ENCODE results near the gene CCDC57.

CCDC57 gene

GRCh38 chr17:82076785-82077591 lies 135.7 kb downstream of the CCDC57 start:
- Histone ChIP-seq H3K4me1 (ENCODE audit: control insufficient read depth, low read depth, low read length) (no peaks in the 10 kb centered on the region), H3K79me2 (ENCODE audit: control insufficient read depth, insufficient read depth, low read length) (no peaks in the 10 kb centered on the region), H3K56ac (ENCODE audit: low read length) (no peak overlapping the region), H3K79me1 (ENCODE audit: low read length) (no peaks in the 10 kb centered on the region), H2BK5ac (ENCODE audit: low read length) (no peak overlapping the region), H3K36me3 (ENCODE audit: control insufficient read depth, insufficient read depth, low read length) (peaks cover 20% of the 10 kb centered on the region), H3K18ac (ENCODE audit: low read length) (no peak overlapping the region), H2AK5ac (ENCODE audit: low read length) (no peak overlapping the region), H3K4ac (ENCODE audit: low read depth, low read length) (no peak overlapping the region), H2BK15ac (replicated peaks; ENCODE audit: low read depth) (no peak overlapping the region), H2BK120ac (ENCODE audit: low read depth, low read length) (no peak overlapping the region), H3K4me3 (ENCODE audit: low read length) (no peak overlapping the region), H3K27me3 (ENCODE audit: insufficient read depth, low read length, poor library complexity) (no peaks in the 10 kb centered on the region), H3K4me2 (ENCODE audit: low read length) (no peak overlapping the region), H3K23ac (ENCODE audit: low read length) (no peak overlapping the region), H3K27ac (ENCODE audit: low read depth, low read length) (peak overlapping the region; percentile 18), H4K5ac (ENCODE audit: low read length) (no peak overlapping the region), H3K9ac (ENCODE audit: low read length) (no peak overlapping the region), H4K8ac (ENCODE audit: low read depth, low read length) (no peak overlapping the region)
- no peak for DNase-seq
- WGBS (ENCODE audit: extremely low coverage, insufficient coverage, low lambda C conversion rate), result no CpG with 5 or more reads among the region's 21 CpGs

GRCh38 chr17:82076018-82076784 lies 136.4 kb downstream of the CCDC57 start:
- no CpG with 5 or more reads among the region's 25 CpGs for WGBS (ENCODE audit: extremely low coverage, insufficient coverage, low lambda C conversion rate)
- Histone ChIP-seq H3K36me3 (ENCODE audit: control insufficient read depth, insufficient read depth, low read length) (peaks cover 15% of the 10 kb centered on the region), H2BK15ac (replicated peaks; ENCODE audit: low read depth) (no peak overlapping the region), H3K9ac (ENCODE audit: low read length) (no peak overlapping the region), H3K79me2 (ENCODE audit: control insufficient read depth, insufficient read depth, low read length) (no peaks in the 10 kb centered on the region), H3K4me2 (ENCODE audit: low read length) (no peak overlapping the region), H2BK5ac (ENCODE audit: low read length) (no peak overlapping the region), H3K56ac (ENCODE audit: low read length) (no peak overlapping the region), H3K27ac (ENCODE audit: low read depth, low read length) (peak overlapping the region; percentile 18), H4K8ac (ENCODE audit: low read depth, low read length) (no peak overlapping the region), H3K79me1 (ENCODE audit: low read length) (no peaks in the 10 kb centered on the region), H3K4me3 (ENCODE audit: low read length) (no peak overlapping the region), H3K27me3 (ENCODE audit: insufficient read depth, low read length, poor library complexity) (no peaks in the 10 kb centered on the region), H2AK5ac (ENCODE audit: low read length) (no peak overlapping the region), H3K23ac (ENCODE audit: low read length) (no peak overlapping the region), H4K5ac (ENCODE audit: low read length) (no peak overlapping the region), H3K4ac (ENCODE audit: low read depth, low read length) (no peak overlapping the region), H2BK120ac (ENCODE audit: low read depth, low read length) (no peak overlapping the region), H3K4me1 (ENCODE audit: control insufficient read depth, low read depth, low read length) (no peaks in the 10 kb centered on the region), H3K18ac (ENCODE audit: low read length) (no peak overlapping the region)
- DNase-seq, result no peak

- Histone ChIP-seq H2BK120ac (ENCODE audit: low read depth, low read length) (no peak overlapping the region), H3K4me1 (ENCODE audit: control insufficient read depth, low read depth, low read length) (no peaks in the 10 kb centered on the region), H3K9ac (ENCODE audit: low read length) (no peak overlapping the region), H3K18ac (ENCODE audit: low read length) (no peak overlapping the region), H3K4me2 (ENCODE audit: low read length) (no peak overlapping the region), H3K56ac (ENCODE audit: low read length) (no peak overlapping the region), H3K23ac (ENCODE audit: low read length) (no peak overlapping the region), H4K8ac (ENCODE audit: low read depth, low read length) (no peak overlapping the region), H3K79me1 (ENCODE audit: low read length) (no peaks in the 10 kb centered on the region), H4K5ac (ENCODE audit: low read length) (no peak overlapping the region), H3K4me3 (ENCODE audit: low read length) (no peak overlapping the region), H3K27ac (ENCODE audit: low read depth, low read length) (no peak overlapping the region), H2BK5ac (ENCODE audit: low read length) (no peak overlapping the region), H2BK15ac (replicated peaks; ENCODE audit: low read depth) (no peak overlapping the region), H3K36me3 (ENCODE audit: control insufficient read depth, insufficient read depth, low read length) (no peaks in the 10 kb centered on the region), H2AK5ac (ENCODE audit: low read length) (no peak overlapping the region), H3K79me2 (ENCODE audit: control insufficient read depth, insufficient read depth, low read length) (no peaks in the 10 kb centered on the region), H3K27me3 (ENCODE audit: insufficient read depth, low read length, poor library complexity) (no peaks in the 10 kb centered on the region), H3K4ac (ENCODE audit: low read depth, low read length) (no peak overlapping the region)
- WGBS (ENCODE audit: extremely low coverage, insufficient coverage, low lambda C conversion rate), result no CpG with 5 or more reads among the region's 9 CpGs
- DNase-seq, result no peak
Observed at GRCh38 chr17:82073446-82073845, 139.2 kb downstream of the CCDC57 start.

- H3K23ac ChIP-seq (ENCODE audit: low read length), result no peak overlapping the region
- no peak overlapping the region for H3K18ac ChIP-seq (ENCODE audit: low read length)
- no peaks in the 10 kb centered on the region for H3K79me2 ChIP-seq (ENCODE audit: control insufficient read depth, insufficient read depth, low read length)
- no peaks in the 10 kb centered on the region for H3K36me3 ChIP-seq (ENCODE audit: control insufficient read depth, insufficient read depth, low read length)
- H3K4me3 ChIP-seq (ENCODE audit: low read length), result no peak overlapping the region
- no peak overlapping the region for H4K5ac ChIP-seq (ENCODE audit: low read length)
- no CpG with 5 or more reads among the region's 6 CpGs for WGBS (ENCODE audit: extremely low coverage, insufficient coverage, low lambda C conversion rate)
- H3K9ac ChIP-seq (ENCODE audit: low read length), result no peak overlapping the region
- H3K4ac ChIP-seq (ENCODE audit: low read depth, low read length), result no peak overlapping the region
- H2BK15ac ChIP-seq (replicated peaks; ENCODE audit: low read depth), result no peak overlapping the region
- H3K56ac ChIP-seq (ENCODE audit: low read length), result no peak overlapping the region
- H4K8ac ChIP-seq (ENCODE audit: low read depth, low read length), result no peak overlapping the region
- H3K4me1 ChIP-seq (ENCODE audit: control insufficient read depth, low read depth, low read length), result no peaks in the 10 kb centered on the region
- H2AK5ac ChIP-seq (ENCODE audit: low read length), result no peak overlapping the region
- DNase-seq, result no peak
- H3K27ac ChIP-seq (ENCODE audit: low read depth, low read length), result no peak overlapping the region
- no peaks in the 10 kb centered on the region for H3K27me3 ChIP-seq (ENCODE audit: insufficient read depth, low read length, poor library complexity)
- H3K4me2 ChIP-seq (ENCODE audit: low read length), result no peak overlapping the region
- no peak overlapping the region for H2BK120ac ChIP-seq (ENCODE audit: low read depth, low read length)
- H2BK5ac ChIP-seq (ENCODE audit: low read length), result no peak overlapping the region
- no peaks in the 10 kb centered on the region for H3K79me1 ChIP-seq (ENCODE audit: low read length)
Observed at GRCh38 chr17:82072827-82073226, 139.8 kb downstream of the CCDC57 start.

GRCh38 chr17:82070611-82071010 lies 142.0 kb downstream of the CCDC57 start:
- Histone ChIP-seq H2BK15ac (replicated peaks; ENCODE audit: low read depth) (no peak overlapping the region), H3K79me1 (ENCODE audit: low read length) (no peaks in the 10 kb centered on the region), H3K4me1 (ENCODE audit: control insufficient read depth, low read depth, low read length) (no peaks in the 10 kb centered on the region), H2AK5ac (ENCODE audit: low read length) (no peak overlapping the region), H2BK120ac (ENCODE audit: low read depth, low read length) (no peak overlapping the region), H3K23ac (ENCODE audit: low read length) (no peak overlapping the region), H3K4me2 (ENCODE audit: low read length) (no peak overlapping the region), H4K8ac (ENCODE audit: low read depth, low read length) (no peak overlapping the region), H3K9ac (ENCODE audit: low read length) (no peak overlapping the region), H3K79me2 (ENCODE audit: control insufficient read depth, insufficient read depth, low read length) (no peaks in the 10 kb centered on the region), H3K36me3 (ENCODE audit: control insufficient read depth, insufficient read depth, low read length) (no peaks in the 10 kb centered on the region), H3K18ac (ENCODE audit: low read length) (no peak overlapping the region), H3K27me3 (ENCODE audit: insufficient read depth, low read length, poor library complexity) (no peaks in the 10 kb centered on the region), H2BK5ac (ENCODE audit: low read length) (no peak overlapping the region), H3K4ac (ENCODE audit: low read depth, low read length) (no peak overlapping the region), H3K4me3 (ENCODE audit: low read length) (no peak overlapping the region), H3K56ac (ENCODE audit: low read length) (no peak overlapping the region), H4K5ac (ENCODE audit: low read length) (no peak overlapping the region), H3K27ac (ENCODE audit: low read depth, low read length) (no peak overlapping the region)
- DNase-seq, result no peak

Data from mesendoderm (in vitro differentiated cells).